H9 (cell line): ENCODE data around the gene PTK6. TPM values are rescaled to one million over a fixed set of nuclear protein-coding genes. Genes with fewer than 3 reads are reported as not detected.

Experiments used
- DNase-seq: peaks from one replicate; pipeline ENCODE4 v3.0.0-alpha.2; 2017
- H2AFZ ChIP-seq: one replicate; pipeline ENCODE4 v1.6.1; 2013; ENCODE audit warnings: mild to moderate bottlenecking, low read length, control low read depth, moderate library complexity
- H2AK5ac ChIP-seq: 2 replicates; pipeline ENCODE4 v1.6.1; 2013; ENCODE audit warnings: low read length, control low read depth, mixed read lengths; ENCODE audit not compliant: insufficient read length
- H2BK120ac ChIP-seq: one replicate; pipeline ENCODE4 v1.6.1; 2013; ENCODE audit warnings: low read depth, mild to moderate bottlenecking, low read length, control low read depth, inconsistent platforms; ENCODE audit not compliant: poor library complexity, severe bottlenecking
- H2BK12ac ChIP-seq: 2 replicates; pipeline ENCODE4 v1.6.1; 2013; ENCODE audit warnings: low read length, control low read depth, mixed read lengths, low read depth; ENCODE audit not compliant: insufficient read length
- H2BK15ac ChIP-seq: 2 replicates; pipeline ENCODE4 v1.6.1; 2013; ENCODE audit warnings: low read depth, low read length, control low read depth
- H2BK20ac ChIP-seq: one replicate; pipeline ENCODE4 v1.6.1; 2013; ENCODE audit warnings: low read depth, mild to moderate bottlenecking, low read length, control low read depth, inconsistent platforms; ENCODE audit not compliant: poor library complexity, severe bottlenecking
- H2BK5ac ChIP-seq: 2 replicates; pipeline ENCODE4 v1.6.1; 2013; ENCODE audit warnings: low read length, control low read depth, mixed read lengths; ENCODE audit not compliant: insufficient read length
- H3K14ac ChIP-seq: 2 replicates; pipeline ENCODE4 v1.6.1; 2013; ENCODE audit warnings: low read length, control low read depth; ENCODE audit not compliant: insufficient read depth
- H3K18ac ChIP-seq: 2 replicates; pipeline ENCODE4 v1.6.1; 2013; ENCODE audit warnings: low read depth, mild to moderate bottlenecking, mixed read lengths, low read length, control low read depth; ENCODE audit not compliant: insufficient read length
- H3K23ac ChIP-seq: 2 replicates; pipeline ENCODE4 v1.6.1; 2013; ENCODE audit warnings: low read length, control low read depth, mixed read lengths, low read depth; ENCODE audit not compliant: insufficient read length
- H3K23me2 ChIP-seq: 2 replicates; pipeline ENCODE4 v1.6.1; 2013; ENCODE audit warnings: low read depth, mild to moderate bottlenecking, mixed read lengths, low read length, control low read depth; ENCODE audit not compliant: insufficient read length, poor library complexity, severe bottlenecking
- H3K27ac ChIP-seq: 2 replicates; pipeline ENCODE4 v1.5.1; 2013; ENCODE audit warnings: low read length, control low read depth, mixed read lengths, low read depth; ENCODE audit not compliant: insufficient read length
- H3K27me3 ChIP-seq: 2 replicates; pipeline ENCODE4 v1.6.1; 2013; ENCODE audit warnings: low read length, control low read depth, inconsistent platforms; ENCODE audit not compliant: insufficient read depth
- H3K4ac ChIP-seq: 2 replicates; pipeline ENCODE4 v1.6.1; 2013; ENCODE audit warnings: low read depth, mild to moderate bottlenecking, control low read depth, inconsistent platforms, low read length, moderate library complexity
- H3K4me1 ChIP-seq: 2 replicates; pipeline ENCODE4 v1.6.1; 2013; ENCODE audit warnings: low read length, control low read depth, inconsistent platforms; ENCODE audit not compliant: insufficient read depth
- H3K4me2 ChIP-seq: 2 replicates; pipeline ENCODE4 v1.6.1; 2013; ENCODE audit warnings: low read length, control low read depth, mixed read lengths; ENCODE audit not compliant: insufficient read length, insufficient read depth
- H3K56ac ChIP-seq: 2 replicates; pipeline ENCODE4 v1.6.1; 2013; ENCODE audit warnings: low read depth, mild to moderate bottlenecking, mixed read lengths, low read length, control low read depth; ENCODE audit not compliant: insufficient read length
- H3K79me1 ChIP-seq: 2 replicates; pipeline ENCODE4 v1.6.1; 2013; ENCODE audit warnings: low read depth, mild to moderate bottlenecking, moderate library complexity, low read length, control low read depth, inconsistent platforms; ENCODE audit not compliant: insufficient read depth, poor library complexity, severe bottlenecking
- H3K79me2 ChIP-seq: 2 replicates; pipeline ENCODE4 v1.6.1; 2013; ENCODE audit warnings: low read length, control low read depth, inconsistent platforms; ENCODE audit not compliant: insufficient read depth
- H3K9ac ChIP-seq: 2 replicates; pipeline ENCODE4 v1.6.1; 2013; ENCODE audit warnings: low read length, control low read depth, mixed read lengths; ENCODE audit not compliant: insufficient read length; ENCODE audit errors: extremely low read depth
- H3K9me3 ChIP-seq: one replicate; pipeline ENCODE4 v1.6.1; 2013; ENCODE audit warnings: low read depth, low read length, inconsistent platforms; ENCODE audit not compliant: control insufficient read depth
- H3T11ph ChIP-seq: one replicate; pipeline ENCODE4 v1.6.1; 2013; ENCODE audit warnings: mild to moderate bottlenecking, low read length, control low read depth, inconsistent platforms
- H4K20me1 ChIP-seq: one replicate; pipeline ENCODE4 v1.6.1; 2013; ENCODE audit not compliant: control insufficient read depth, insufficient read length, insufficient read depth
- H4K5ac ChIP-seq: 2 replicates; pipeline ENCODE4 v1.6.1; 2013; ENCODE audit warnings: low read depth, mild to moderate bottlenecking, mixed read lengths, low read length, control low read depth; ENCODE audit not compliant: insufficient read length
- H4K8ac ChIP-seq: replicated peaks from 2 replicates; pipeline ENCODE4 v1.6.1; 2013; ENCODE audit warnings: low read length, control low read depth, mixed read lengths, low read depth; ENCODE audit not compliant: insufficient read length
- H4K91ac ChIP-seq: 2 replicates; pipeline ENCODE4 v1.6.1; 2013; ENCODE audit warnings: low read depth, mild to moderate bottlenecking, moderate library complexity, mixed read lengths, low read length, control low read depth; ENCODE audit not compliant: insufficient read length
- H3K27ac Mint-ChIP-seq, 3 experiments: 2 replicates in 2 of 3; 3 replicates in 1 of 3; pipeline ENCODE4 v1.8.0; 2020 to 2021; ENCODE audit warnings: mixed read lengths in 3 of 3, mild to moderate bottlenecking in 1 of 3, moderate library complexity in 1 of 3
- H3K27me3 Mint-ChIP-seq: 2 replicates; pipeline ENCODE4 v1.8.0; 2021; ENCODE audit warnings: low read depth, mild to moderate bottlenecking, moderate library complexity, mixed read lengths
- H3K36me3 Mint-ChIP-seq, 3 experiments: 2 replicates in 2 of 3; 3 replicates in 1 of 3; pipeline ENCODE4 v1.8.0; 2020 to 2021; ENCODE audit warnings: low read depth in 3 of 3, mixed read lengths in 3 of 3; ENCODE audit not compliant: insufficient read depth in 1 of 3
- H3K4me1 Mint-ChIP-seq, 2 experiments: 2 replicates each; pipeline ENCODE4 v1.8.0; 2020; ENCODE audit warnings: mixed read lengths in 2 of 2
- H3K4me3 Mint-ChIP-seq, 2 experiments: 2 replicates in 1 of 2; 3 replicates in 1 of 2; pipeline ENCODE4 v1.8.0; 2020 to 2021; ENCODE audit warnings: mild to moderate bottlenecking in 2 of 2, mixed read lengths in 2 of 2, moderate library complexity in 1 of 2
- H3K9me3 Mint-ChIP-seq, 2 experiments: 2 replicates in 1 of 2; 3 replicates in 1 of 2; pipeline ENCODE4 v1.8.0; 2020; ENCODE audit warnings: mild to moderate bottlenecking in 2 of 2, mixed read lengths in 2 of 2, moderate library complexity in 1 of 2
- WGBS: extraction: QIAGEN DNeasy Blood & Tissue Kit; methylation state at CpG from one replicate; pipeline ENCODE4 v1.1.7; 2013; ENCODE audit warnings: missing lambda C conversion rate, low lambda C conversion rate, mixed read lengths; ENCODE audit not compliant: insufficient read length; ENCODE audit errors: extremely low coverage; 5-methylcytosine and 5-hydroxymethylcytosine counted together
- total RNA-seq: library from RNA; stranded (reverse); gene quantifications from 2 replicates; pipeline ENCODE4 v1.2.1, GENCODE V29; 2021
- TF ChIP-seq, protein P1 (sequence below): fragments of 200-600 bp; sonication (generic); conservative IDR thresholded peaks from 3 replicates; pipeline ENCODE4 v1.8.0; 2021; ENCODE audit warnings: antibody characterized with exemption, mild to moderate bottlenecking

PTK6 gene
- total RNA-seq, 1 experiment from 2014 or later = 0.46 TPM

DNA sequence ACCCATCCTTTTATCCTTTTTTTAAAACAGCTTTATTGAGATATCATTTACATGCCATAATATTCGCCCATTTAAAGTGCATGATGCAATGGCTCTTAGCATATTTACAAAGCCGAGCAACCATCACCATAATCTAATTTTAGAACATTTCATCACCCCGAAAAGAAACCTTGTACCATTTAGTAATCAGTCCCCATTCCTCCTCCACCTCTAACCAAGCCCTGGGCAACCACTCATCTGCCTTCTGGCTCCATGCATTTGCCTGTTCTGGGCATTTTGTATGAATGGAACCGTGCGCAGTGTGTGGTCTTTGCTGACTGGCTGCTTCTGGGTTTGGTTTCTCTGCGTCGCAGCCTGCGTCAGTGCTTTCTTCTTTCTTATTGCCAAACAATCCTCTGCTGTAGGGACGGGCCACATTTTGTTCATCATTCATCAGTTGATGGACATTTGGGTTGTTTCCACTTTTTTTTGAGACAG, 28.1 kb downstream of the PTK6 start:
- Histone ChIP-seq H2AFZ (no peak overlapping the region), H2BK120ac (no peak overlapping the region), H2AK5ac (no peak overlapping the region), H3T11ph (no peak overlapping the region), H4K20me1 (no peaks in the 10 kb centered on the region), H3K9me3 (no peaks in the 10 kb centered on the region), H3K23ac (no peak overlapping the region), H3K4me2 (no peak overlapping the region), H2BK20ac (no peak overlapping the region), H3K79me2 (no peaks in the 10 kb centered on the region), H4K8ac (no peak overlapping the region), H3K27me3 (no peaks in the 10 kb centered on the region), H2BK12ac (no peak overlapping the region), H3K4ac (no peak overlapping the region), H3K4me1 (no peaks in the 10 kb centered on the region), H3K56ac (no peak overlapping the region), H3K27ac (no peak overlapping the region), H4K5ac (no peak overlapping the region), H4K91ac (no peak overlapping the region), H3K79me1 (no peaks in the 10 kb centered on the region), H3K18ac (no peak overlapping the region), H2BK5ac (no peak overlapping the region), H3K14ac (no peak overlapping the region), H3K9ac (no peak overlapping the region), H2BK15ac (no peak overlapping the region), H3K23me2 (no peaks in the 10 kb centered on the region)
- Mint-ChIP-seq H3K36me3 (peaks cover 0 to 33% (median 0%) of the 10 kb centered on the region in 3 experiments; a peak in 3 of 7 replicates), H3K4me3 (no peak overlapping the region), H3K9me3 (peaks cover 17 to 57% of the 10 kb centered on the region in 2 experiments), H3K4me1 (no peaks in the 10 kb centered on the region), H3K27me3 (peaks cover 80% of the 10 kb centered on the region), H3K27ac (no peak overlapping the region)
- TF ChIP-seq, protein P1, sequence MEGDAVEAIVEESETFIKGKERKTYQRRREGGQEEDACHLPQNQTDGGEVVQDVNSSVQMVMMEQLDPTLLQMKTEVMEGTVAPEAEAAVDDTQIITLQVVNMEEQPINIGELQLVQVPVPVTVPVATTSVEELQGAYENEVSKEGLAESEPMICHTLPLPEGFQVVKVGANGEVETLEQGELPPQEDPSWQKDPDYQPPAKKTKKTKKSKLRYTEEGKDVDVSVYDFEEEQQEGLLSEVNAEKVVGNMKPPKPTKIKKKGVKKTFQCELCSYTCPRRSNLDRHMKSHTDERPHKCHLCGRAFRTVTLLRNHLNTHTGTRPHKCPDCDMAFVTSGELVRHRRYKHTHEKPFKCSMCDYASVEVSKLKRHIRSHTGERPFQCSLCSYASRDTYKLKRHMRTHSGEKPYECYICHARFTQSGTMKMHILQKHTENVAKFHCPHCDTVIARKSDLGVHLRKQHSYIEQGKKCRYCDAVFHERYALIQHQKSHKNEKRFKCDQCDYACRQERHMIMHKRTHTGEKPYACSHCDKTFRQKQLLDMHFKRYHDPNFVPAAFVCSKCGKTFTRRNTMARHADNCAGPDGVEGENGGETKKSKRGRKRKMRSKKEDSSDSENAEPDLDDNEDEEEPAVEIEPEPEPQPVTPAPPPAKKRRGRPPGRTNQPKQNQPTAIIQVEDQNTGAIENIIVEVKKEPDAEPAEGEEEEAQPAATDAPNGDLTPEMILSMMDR = no peak
- DNase-seq = no peak
- no CpG with 5 or more reads among the region's 9 CpGs for WGBS
